T-helper 2 cell treated with Interferon-gamma antibody and Interleukin-4, amounts not matched to agents 100 ng/mL and 5 ng/mL, for 36 hours (primary cell): ENCODE data around the gene POC1B. TPM values are rescaled to one million over a fixed set of nuclear protein-coding genes. Genes with fewer than 3 reads are reported as not detected.

ENCODE experiments used
- intact Hi-C: fragments of 100-400 bp; cut with micrococcal nuclease; formaldehyde crosslinking; loops from one replicate; pipeline ENCODE4 v1.15.1; 2023
- total RNA-seq: library from RNA; stranded (reverse); gene quantifications from 2 replicates; pipeline ENCODE4 v1.2.3, GENCODE V29; 2022

POC1B gene
- 33.4 and 34.4 TPM in 2 replicates for total RNA-seq

- intact Hi-C loops, result loop anchor here (1.0 to 10.0 kb wide), 7 partner anchors 31 to 1489 kb away; a partner anchor contains a TSS
These were observed at the start of gene POC1B for GRCh38 chr12:89525824-89526770. Gene POC1B, minus strand, starts transcription at chr12:89526047. Its CDS starts 152 bp downstream, at chr12:89525895.

GRCh38 chr12:89575374-89575773, 49.5 kb upstream of the POC1B start:
- intact Hi-C loops, result no loop called here

- intact Hi-C loops, result no loop called here
These were observed 48.9 kb upstream of the POC1B start for GRCh38 chr12:89574736-89575208.

GRCh38 chr12:89573051-89573810, 47.4 kb upstream of the POC1B start:
- intact Hi-C loops, result no loop called here

GRCh38 chr12:89571491-89572195, 45.8 kb upstream of the POC1B start:
- intact Hi-C loops, result no loop called here

GRCh38 chr12:89568484-89568883, 42.6 kb upstream of the POC1B start:
- intact Hi-C loops, result no loop called here

GRCh38 chr12:89567691-89568239, 41.9 kb upstream of the POC1B start:
- intact Hi-C loops, result no loop called here

GRCh38 chr12:89566615-89567014, 40.8 kb upstream of the POC1B start:
- intact Hi-C loops, result no loop called here

GRCh38 chr12:89565002-89565401, 39.2 kb upstream of the POC1B start:
- intact Hi-C loops, result no loop called here

GRCh38 chr12:89559753-89560152, 33.9 kb upstream of the POC1B start:
- intact Hi-C loops, result no loop called here

- intact Hi-C loops, result no loop called here
These were observed 31.1 kb upstream of the POC1B start for GRCh38 chr12:89556976-89557375.

- intact Hi-C loops, result no loop called here
These were observed 26.5 kb upstream of the POC1B start for GRCh38 chr12:89552376-89552775.

- intact Hi-C loops, result no loop called here
These were observed 25.9 kb upstream of the POC1B start for GRCh38 chr12:89551747-89552146.

- intact Hi-C loops, result loop anchor here (10.0 kb wide), 1 partner anchor 1388 kb away; no protein-coding TSS in a partner anchor
These were observed 21.3 kb upstream of the POC1B start for GRCh38 chr12:89547101-89547500.

GRCh38 chr12:89546151-89546550, 20.3 kb upstream of the POC1B start:
- intact Hi-C loops, result loop anchor here (10.0 kb wide), 1 partner anchor 1389 kb away; no protein-coding TSS in a partner anchor

GRCh38 chr12:89544681-89545184, 18.9 kb upstream of the POC1B start:
- intact Hi-C loops, result loop anchor here (5.0 to 10.0 kb wide), 5 partner anchors 163 to 1390 kb away; partner anchors contain the start of gene ATP2B1

- intact Hi-C loops, result loop anchor here (5.0 to 10.0 kb wide), 5 partner anchors 163 to 1391 kb away; partner anchors contain the start of gene ATP2B1
These were observed 18.2 kb upstream of the POC1B start for GRCh38 chr12:89544022-89544421.

GRCh38 chr12:89542912-89543592, 17.2 kb upstream of the POC1B start:
- intact Hi-C loops, result loop anchor here (1.0 to 10.0 kb wide), 6 partner anchors 164 to 1392 kb away; partner anchors contain the start of gene ATP2B1

- intact Hi-C loops, result loop anchor here (5.0 to 10.0 kb wide), 5 partner anchors 165 to 1393 kb away; partner anchors contain the start of gene ATP2B1
These were observed 16.4 kb upstream of the POC1B start for GRCh38 chr12:89542236-89542635.

GRCh38 chr12:89540586-89540985, 14.7 kb upstream of the POC1B start:
- intact Hi-C loops, result loop anchor here (5.0 to 10.0 kb wide), 5 partner anchors 167 to 1394 kb away; partner anchors contain the start of gene ATP2B1
